IPS DF 6.9 (cell line): ENCODE data around the gene ZNF189.

Experiments
- DNase-seq: peaks from one replicate; pipeline ENCODE4 v3.0.0-alpha.2; 2013; ENCODE audit warnings: low read depth, low spot score
- H3K27ac ChIP-seq: one replicate; pipeline ENCODE4 v1.5.1; 2013; ENCODE audit warnings: low read length, control low read depth
- H3K27me3 ChIP-seq: 2 replicates; pipeline ENCODE4 v1.6.1; 2013; ENCODE audit warnings: mild to moderate bottlenecking, low read length; ENCODE audit not compliant: control insufficient read depth, insufficient read depth
- H3K36me3 ChIP-seq: 2 replicates; pipeline ENCODE4 v1.6.1; 2013; ENCODE audit warnings: low read length; ENCODE audit not compliant: control insufficient read depth, insufficient read depth
- H3K4me1 ChIP-seq: 2 replicates; pipeline ENCODE4 v1.6.1; 2013; ENCODE audit warnings: low read length; ENCODE audit not compliant: control insufficient read depth, insufficient read depth
- H3K4me3 ChIP-seq: 2 replicates; pipeline ENCODE4 v1.5.1; 2013; ENCODE audit warnings: mild to moderate bottlenecking, low read length
- H3K9me3 ChIP-seq: 2 replicates; pipeline ENCODE4 v1.6.1; 2013; ENCODE audit warnings: low read length, inconsistent platforms; ENCODE audit not compliant: control insufficient read depth, insufficient read depth
- WGBS: extraction: QIAGEN DNeasy Blood & Tissue Kit; methylation state at CpG from one replicate; pipeline ENCODE4 v1.1.7; 2013; ENCODE audit warnings: mixed read lengths, missing lambda C conversion rate; ENCODE audit not compliant: insufficient read length, insufficient coverage; 5-methylcytosine and 5-hydroxymethylcytosine counted together

Gene ZNF189

DNA sequence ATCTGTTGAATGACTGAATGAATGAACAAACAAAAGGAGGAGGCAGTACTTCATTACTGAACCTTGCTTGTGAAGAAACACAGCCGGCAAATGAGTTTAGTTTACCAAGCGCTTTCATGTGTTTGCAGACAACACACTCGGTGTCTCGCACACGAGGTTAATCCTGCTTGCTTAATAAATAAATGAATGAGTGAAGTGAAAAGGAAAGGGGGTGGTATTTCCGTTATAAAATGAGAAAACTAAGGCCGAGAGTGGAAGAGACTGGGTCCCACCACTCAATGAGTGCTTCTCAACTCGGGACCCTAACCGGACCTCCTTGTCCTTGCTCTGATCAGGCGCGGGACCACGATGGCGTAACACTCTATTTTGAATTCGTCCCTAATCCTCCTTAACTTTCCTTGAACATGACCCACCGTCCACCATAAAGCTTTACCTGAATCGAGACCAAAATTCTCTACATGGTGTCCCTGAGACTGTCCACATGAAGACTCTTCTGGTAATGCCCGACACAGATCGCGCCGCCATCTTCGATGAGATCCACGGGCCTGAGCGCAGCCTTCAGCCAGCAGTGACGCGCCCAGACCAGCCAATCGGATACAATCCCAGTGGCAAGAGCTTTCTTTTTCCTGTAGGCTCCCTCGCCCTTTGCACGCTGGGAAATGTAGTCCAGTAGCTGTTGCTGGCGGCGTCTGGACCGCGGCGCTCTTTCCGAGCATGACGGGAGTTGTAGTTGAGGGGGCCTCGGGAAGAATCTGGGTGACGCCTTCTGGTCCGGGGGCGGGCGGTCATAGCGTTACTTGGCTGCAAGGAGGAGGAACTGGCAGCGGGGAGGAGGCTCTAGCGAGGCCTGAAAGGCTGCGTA lies at the start of gene ZNF189, which contains the start of gene MRPL50:
Gene ZNF189, plus strand, starts transcription at position 784 of the 862 bp plus-strand sequence. CDS start 306 bp downstream, outside the sequence.
Gene MRPL50, minus strand, starts transcription at position 551 of the 862 bp plus-strand sequence. Its CDS starts 26 bp downstream, at position 525.
- peak; percentile 92 for DNase-seq
- Histone ChIP-seq H3K4me3 (peak within 1 kb of the TSS; percentile 76; the same call in 1 of the 2 replicates), H3K27me3 (no peaks in the 10 kb centered on the region), H3K36me3 (no peaks in the 10 kb centered on the region), H3K4me1 (no peaks in the 10 kb centered on the region), H3K9me3 (no peaks in the 10 kb centered on the region), H3K27ac (no peak within 1 kb of the TSS)
- no CpG with 5 or more reads among the region's 44 CpGs for WGBS

DNA sequence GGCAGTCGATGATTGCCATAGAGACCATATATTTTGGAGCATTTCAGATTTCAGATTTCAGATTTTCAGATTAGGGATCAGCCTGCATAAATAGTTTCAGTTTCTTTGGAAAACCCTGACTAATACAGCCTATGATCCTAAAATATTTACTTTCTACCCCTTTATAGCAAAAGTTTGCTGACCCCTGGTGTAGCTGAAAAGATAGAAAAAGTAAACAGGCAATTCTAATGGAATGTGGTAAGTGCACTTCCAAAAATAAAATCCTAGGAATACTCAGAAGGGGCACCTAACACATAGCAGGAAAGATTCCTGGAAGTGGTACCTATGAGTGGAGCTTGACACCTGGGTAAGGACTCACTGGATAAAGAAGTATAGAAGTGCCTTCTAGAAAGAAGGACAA lies 48.4 kb upstream of the ZNF189 start:
- no peak for DNase-seq
- Histone ChIP-seq H3K27me3 (no peaks in the 10 kb centered on the region), H3K4me1 (no peaks in the 10 kb centered on the region), H3K27ac (no peak overlapping the region), H3K36me3 (no peaks in the 10 kb centered on the region), H3K9me3 (no peaks in the 10 kb centered on the region), H3K4me3 (no peak overlapping the region)
- WGBS: no CpG with 5 or more reads among the region's 1 CpG

GRCh38 chr9:101352892-101353463 lies 45.7 kb upstream of the ZNF189 start:
- Histone ChIP-seq H3K27ac (no peak overlapping the region), H3K36me3 (no peaks in the 10 kb centered on the region), H3K4me3 (no peak overlapping the region), H3K4me1 (no peaks in the 10 kb centered on the region), H3K9me3 (no peaks in the 10 kb centered on the region), H3K27me3 (no peaks in the 10 kb centered on the region)
- WGBS: no CpG with 5 or more reads among the region's 6 CpGs
- no peak for DNase-seq

DNA sequence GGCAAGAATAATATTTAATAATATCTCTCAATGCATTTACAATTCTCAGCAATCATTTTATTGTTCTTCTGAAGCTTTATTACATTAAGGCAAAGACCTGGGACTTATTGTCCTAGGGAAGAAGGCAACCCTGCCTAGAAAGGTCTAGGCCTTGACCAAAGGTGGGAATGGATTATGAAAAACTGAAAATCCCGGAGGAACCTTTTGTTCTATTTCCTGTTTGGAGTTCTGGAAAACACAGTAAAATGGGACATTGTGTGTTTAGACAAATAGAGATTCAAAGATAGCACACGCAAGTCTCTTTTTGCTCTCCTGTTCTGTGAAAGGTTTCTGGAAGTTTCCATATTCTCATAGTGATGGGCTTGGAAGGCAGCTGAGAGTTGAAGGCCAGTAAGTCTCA lies 45.0 kb upstream of the ZNF189 start:
- Histone ChIP-seq H3K27ac (no peak overlapping the region), H3K9me3 (no peaks in the 10 kb centered on the region), H3K27me3 (no peaks in the 10 kb centered on the region), H3K4me3 (no peak overlapping the region), H3K4me1 (no peaks in the 10 kb centered on the region), H3K36me3 (no peaks in the 10 kb centered on the region)
- no peak for DNase-seq
- WGBS: no CpG with 5 or more reads among the region's 2 CpGs

- H3K36me3 ChIP-seq: no peaks in the 10 kb centered on the region
- H3K27me3 ChIP-seq: no peaks in the 10 kb centered on the region
- no peak overlapping the region for H3K27ac ChIP-seq
- DNase-seq: no peak
- H3K4me1 ChIP-seq: no peaks in the 10 kb centered on the region
- no CpG with 5 or more reads among the region's 5 CpGs for WGBS
- no peak overlapping the region for H3K4me3 ChIP-seq
- H3K9me3 ChIP-seq: no peaks in the 10 kb centered on the region
Measured at GRCh38 chr9:101354143-101354764, 44.4 kb upstream of the ZNF189 start.

- Histone ChIP-seq H3K9me3 (no peaks in the 10 kb centered on the region), H3K4me3 (no peak overlapping the region), H3K27me3 (no peaks in the 10 kb centered on the region), H3K4me1 (no peaks in the 10 kb centered on the region), H3K27ac (no peak overlapping the region), H3K36me3 (no peaks in the 10 kb centered on the region)
- DNase-seq: no peak
- no CpG with 5 or more reads among the region's 7 CpGs for WGBS
Measured at GRCh38 chr9:101354765-101355708, 43.6 kb upstream of the ZNF189 start.

- Histone ChIP-seq H3K27ac (no peak overlapping the region), H3K4me1 (no peaks in the 10 kb centered on the region), H3K4me3 (no peak overlapping the region), H3K9me3 (no peaks in the 10 kb centered on the region), H3K36me3 (no peaks in the 10 kb centered on the region), H3K27me3 (no peaks in the 10 kb centered on the region)
- no peak for DNase-seq
- WGBS: no CpG with 5 or more reads among the region's 1 CpG
Measured at GRCh38 chr9:101356619-101357018, 42.0 kb upstream of the ZNF189 start.

DNA sequence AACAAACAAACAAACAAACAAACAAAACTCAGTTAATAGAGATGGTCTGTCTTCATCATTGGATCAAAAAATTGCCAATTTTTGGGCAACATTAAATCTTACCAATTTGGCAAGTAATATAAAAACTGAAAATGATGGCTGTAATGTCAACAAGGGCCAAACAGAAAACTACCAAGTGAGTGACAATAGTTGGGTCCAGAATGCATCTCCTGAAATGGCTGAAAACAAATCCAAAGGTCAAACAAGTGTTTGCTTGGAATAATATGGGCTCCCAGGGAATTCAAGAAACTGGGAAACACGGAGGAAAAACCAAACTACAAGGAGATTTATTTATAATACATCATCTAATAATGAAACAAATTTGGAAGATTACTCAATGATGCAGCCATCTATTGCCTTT lies 39.0 kb upstream of the ZNF189 start:
- Histone ChIP-seq H3K4me1 (no peaks in the 10 kb centered on the region), H3K9me3 (no peaks in the 10 kb centered on the region), H3K36me3 (no peaks in the 10 kb centered on the region), H3K27me3 (no peaks in the 10 kb centered on the region), H3K4me3 (no peak overlapping the region), H3K27ac (no peak overlapping the region)
- no peak for DNase-seq
- no CpG with 5 or more reads among the region's 1 CpG for WGBS

GRCh38 chr9:101360647-101361046 lies 38.0 kb upstream of the ZNF189 start:
- Histone ChIP-seq H3K9me3 (no peaks in the 10 kb centered on the region), H3K4me3 (no peak overlapping the region), H3K4me1 (no peaks in the 10 kb centered on the region), H3K27me3 (no peaks in the 10 kb centered on the region), H3K36me3 (no peaks in the 10 kb centered on the region), H3K27ac (no peak overlapping the region)
- no peak for DNase-seq

DNA sequence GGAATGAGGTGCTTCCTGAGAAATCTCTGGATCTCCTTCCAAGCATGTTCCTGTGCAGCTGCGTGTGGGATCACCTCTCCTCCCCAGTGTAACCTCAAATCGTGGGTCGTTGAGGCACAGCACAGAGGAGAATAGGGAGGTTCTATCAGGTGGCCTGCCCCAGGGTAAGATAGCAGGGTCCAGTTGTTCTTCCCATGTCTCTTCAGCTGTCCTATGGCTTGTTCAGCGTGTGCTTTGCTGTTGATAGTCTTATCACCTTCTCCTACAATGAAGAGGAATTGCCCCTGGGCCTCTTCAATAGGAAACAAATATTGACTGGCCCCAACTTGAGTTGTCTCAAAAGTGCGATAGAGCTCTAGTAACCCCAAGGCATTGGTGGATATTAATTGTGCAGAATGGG lies 36.2 kb upstream of the ZNF189 start:
- Histone ChIP-seq H3K9me3 (no peaks in the 10 kb centered on the region), H3K36me3 (no peaks in the 10 kb centered on the region), H3K27ac (no peak overlapping the region), H3K27me3 (no peaks in the 10 kb centered on the region), H3K4me3 (no peak overlapping the region), H3K4me1 (no peaks in the 10 kb centered on the region)
- DNase-seq: no peak
- WGBS: no CpG with 5 or more reads among the region's 5 CpGs
